ENCODE data around the gene SLIT3.
"Not testable (repeated sequence)": the region's sequence is repeated elsewhere in the genome, so short reads cannot be mapped to it uniquely, and the experiment has no call there.

SLIT3 gene

DNA sequence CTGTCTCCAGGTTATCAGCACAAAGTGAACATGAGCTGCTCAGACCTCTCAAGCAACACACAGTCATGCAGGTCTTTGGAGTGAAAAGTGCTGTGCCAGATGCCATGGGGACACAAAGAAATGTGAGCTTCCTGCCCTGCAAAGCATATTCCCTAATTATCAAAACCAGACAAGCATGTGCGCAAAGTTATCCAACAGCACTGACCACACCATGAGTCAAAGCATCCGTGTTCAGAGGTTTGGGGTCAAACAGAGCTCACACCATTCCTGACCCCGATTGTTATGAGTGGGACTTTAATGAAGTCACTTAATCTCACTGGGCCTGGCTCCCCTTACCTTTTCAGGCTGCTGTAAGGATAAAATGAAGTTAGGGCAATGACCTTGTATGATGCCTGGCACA is 138.5 kb downstream of the SLIT3 start:
- in situ Hi-C loops (cut with HindIII; ENCODE audit: low pct_ligation_motif_present, low pct_unique_long_range_greater_than_20kb, low sequenced_read_pairs) = no loop called here
- DNase-seq = no peak

DNA sequence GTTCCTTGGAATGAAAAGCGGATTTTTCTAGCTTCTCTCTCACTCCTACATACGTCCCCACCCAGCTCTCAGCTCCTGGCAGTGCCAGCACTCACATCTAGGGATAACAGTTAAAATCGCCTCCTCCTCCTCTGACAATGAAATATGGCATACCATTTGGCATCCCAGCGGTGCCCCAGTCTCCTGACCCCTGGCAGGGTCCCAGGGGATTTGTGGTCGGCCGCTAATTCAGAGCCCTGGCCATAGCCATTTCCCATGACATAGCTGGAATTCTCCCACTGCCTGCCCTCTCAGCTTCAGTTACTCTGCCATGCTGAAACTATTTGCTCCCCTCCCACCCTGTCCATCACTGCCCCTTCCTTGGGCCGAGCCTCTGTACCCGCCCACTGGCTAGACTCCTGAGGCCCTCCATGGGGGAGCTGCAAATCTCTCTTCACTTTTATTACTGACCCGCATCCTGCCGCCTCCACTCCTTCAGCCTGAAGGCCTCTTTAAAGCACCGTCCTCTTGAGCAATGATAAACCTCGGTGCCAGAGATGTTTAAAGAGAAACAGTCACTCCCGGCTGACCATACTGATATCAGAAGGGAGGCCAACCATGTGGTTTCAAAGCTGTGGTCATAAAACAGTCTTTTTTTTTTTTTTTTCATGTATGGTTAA is 139.8 kb downstream of the SLIT3 start:
- peak; percentile 94 for DNase-seq
- in situ Hi-C loops (cut with HindIII; ENCODE audit: low pct_ligation_motif_present, low pct_unique_long_range_greater_than_20kb, low sequenced_read_pairs) = no loop called here

- peak; percentile 21 for DNase-seq
- in situ Hi-C loops (cut with HindIII; ENCODE audit: low pct_ligation_motif_present, low pct_unique_long_range_greater_than_20kb, low sequenced_read_pairs) = no loop called here
Measured at GRCh38 chr5:169160405-169160901, 140.5 kb downstream of the SLIT3 start.

GRCh38 chr5:169158764-169159163 is 142.2 kb downstream of the SLIT3 start:
- in situ Hi-C loops (cut with HindIII; ENCODE audit: low pct_ligation_motif_present, low pct_unique_long_range_greater_than_20kb, low sequenced_read_pairs) = no loop called here
- DNase-seq = no peak

- DNase-seq = no peak
- in situ Hi-C loops (cut with HindIII; ENCODE audit: low pct_ligation_motif_present, low pct_unique_long_range_greater_than_20kb, low sequenced_read_pairs) = no loop called here
Measured at GRCh38 chr5:169157064-169157463, 143.9 kb downstream of the SLIT3 start.

- DNase-seq = no peak
- in situ Hi-C loops (cut with HindIII; ENCODE audit: low pct_ligation_motif_present, low pct_unique_long_range_greater_than_20kb, low sequenced_read_pairs) = no loop called here
Measured at GRCh38 chr5:169154679-169155078, 146.3 kb downstream of the SLIT3 start.

DNA sequence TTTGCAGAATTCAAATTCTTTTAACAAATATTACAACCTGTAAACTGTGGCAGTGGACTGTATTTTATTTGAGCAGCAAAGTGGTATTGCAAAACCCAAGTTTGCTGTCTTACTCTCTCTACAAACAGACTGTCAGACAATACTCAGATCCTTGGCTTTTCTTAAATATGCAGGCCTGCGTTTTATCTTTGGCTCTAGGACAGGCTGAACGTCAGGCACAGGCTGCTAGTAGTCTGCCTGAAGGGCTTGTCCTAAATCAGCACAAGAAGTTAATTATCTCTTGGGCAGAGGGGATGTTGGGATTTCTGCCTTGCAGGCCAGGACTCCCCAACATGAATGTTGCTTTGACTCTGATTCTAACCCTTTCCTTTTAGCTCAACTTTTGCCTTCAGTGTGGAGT is 147.5 kb downstream of the SLIT3 start:
- in situ Hi-C loops (cut with HindIII; ENCODE audit: low pct_ligation_motif_present, low pct_unique_long_range_greater_than_20kb, low sequenced_read_pairs) = no loop called here

GRCh38 chr5:169152946-169153345 is 148.0 kb downstream of the SLIT3 start:
- DNase-seq = no peak
- in situ Hi-C loops (cut with HindIII; ENCODE audit: low pct_ligation_motif_present, low pct_unique_long_range_greater_than_20kb, low sequenced_read_pairs) = no loop called here

More for the DNA sequence above, 147.5 kb downstream of the SLIT3 start:
- DNase-seq = no peak

DNA sequence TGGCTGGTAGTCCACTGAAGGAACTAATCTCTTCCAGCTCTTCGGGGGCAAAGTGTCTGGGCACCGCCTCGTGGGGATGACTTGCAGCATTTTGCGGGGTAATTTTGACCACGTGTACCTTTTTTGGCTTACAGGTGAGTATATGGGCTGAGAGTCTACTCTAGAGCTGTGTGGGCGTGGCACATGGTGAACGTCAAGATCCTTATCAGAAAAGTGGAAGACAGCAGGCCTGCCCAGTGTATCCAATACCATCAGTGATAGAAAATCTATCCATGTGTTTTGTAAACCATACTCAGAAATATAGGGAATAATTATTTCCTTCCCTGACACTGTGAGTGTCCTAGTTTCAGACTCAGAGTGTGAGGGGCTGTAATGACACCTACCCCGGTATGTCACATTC is 148.5 kb downstream of the SLIT3 start:
- in situ Hi-C loops (cut with HindIII; ENCODE audit: low pct_ligation_motif_present, low pct_unique_long_range_greater_than_20kb, low sequenced_read_pairs) = no loop called here
- DNase-seq = no peak

DNA sequence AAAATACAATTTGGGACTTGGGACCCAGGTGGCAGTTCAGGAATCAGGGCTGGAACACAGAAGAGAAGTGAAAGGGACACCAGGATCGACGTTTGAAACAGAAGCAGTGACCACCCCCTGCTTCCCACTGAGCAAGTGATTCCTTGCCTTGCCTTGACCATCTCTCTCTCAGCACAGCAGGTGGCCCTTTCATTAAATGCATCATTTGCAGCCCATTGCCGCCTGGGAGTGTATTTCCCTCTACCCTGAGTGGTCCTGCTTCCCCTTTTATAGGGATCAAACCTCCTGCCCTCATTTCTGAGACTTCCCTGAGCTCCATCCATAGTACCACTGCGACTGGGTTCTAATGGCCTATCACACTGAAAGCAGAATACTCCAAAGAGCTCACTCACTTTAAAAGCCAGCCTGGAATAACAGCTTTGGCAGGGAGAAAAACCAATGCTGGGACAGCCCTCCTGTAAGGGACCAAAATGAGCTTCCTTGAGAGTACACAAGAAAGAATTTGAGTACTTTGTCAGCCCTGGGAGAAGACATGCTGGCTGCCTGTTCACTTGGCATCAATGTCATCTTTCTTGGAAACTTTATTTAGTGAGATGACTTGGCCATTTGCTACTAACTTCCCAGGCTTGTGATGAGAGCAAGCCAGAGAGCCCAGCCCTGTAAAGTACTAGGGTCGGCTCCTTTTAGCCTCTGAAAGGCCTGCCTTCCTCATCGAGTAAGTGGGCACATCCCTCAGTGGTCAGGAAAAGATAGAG is 149.7 kb downstream of the SLIT3 start:
- DNase-seq = no peak
- in situ Hi-C loops (cut with HindIII; ENCODE audit: low pct_ligation_motif_present, low pct_unique_long_range_greater_than_20kb, low sequenced_read_pairs) = no loop called here

GRCh38 chr5:169150108-169150507 is 150.8 kb downstream of the SLIT3 start:
- no peak for DNase-seq
- in situ Hi-C loops (cut with HindIII; ENCODE audit: low pct_ligation_motif_present, low pct_unique_long_range_greater_than_20kb, low sequenced_read_pairs) = no loop called here

- DNase-seq = no peak
- in situ Hi-C loops (cut with HindIII; ENCODE audit: low pct_ligation_motif_present, low pct_unique_long_range_greater_than_20kb, low sequenced_read_pairs) = no loop called here
Measured at GRCh38 chr5:169149317-169149716, 151.6 kb downstream of the SLIT3 start.

GRCh38 chr5:169148138-169148740 is 152.7 kb downstream of the SLIT3 start:
- DNase-seq = no peak
- in situ Hi-C loops (cut with HindIII; ENCODE audit: low pct_ligation_motif_present, low pct_unique_long_range_greater_than_20kb, low sequenced_read_pairs) = no loop called here

DNA sequence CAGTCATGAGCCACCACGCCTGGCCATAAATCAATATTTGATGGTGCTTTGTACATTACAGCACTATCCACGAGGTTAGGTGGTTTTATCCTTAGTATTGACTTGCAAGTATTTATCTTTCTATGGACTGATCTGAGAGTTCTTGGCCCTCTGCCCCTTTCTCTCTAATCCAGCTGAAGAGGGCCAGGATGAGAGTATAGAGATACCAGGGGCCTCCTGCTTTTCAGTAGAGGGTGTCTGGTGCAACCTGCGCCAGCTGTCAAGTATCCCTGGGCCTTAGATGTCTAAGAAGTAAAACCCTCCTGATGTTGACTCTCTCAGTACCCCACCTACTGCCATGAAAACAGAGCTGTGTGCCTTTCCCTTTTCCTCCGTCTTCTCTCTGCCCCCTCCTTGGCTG is 153.4 kb downstream of the SLIT3 start:
- no peak for DNase-seq
- in situ Hi-C loops (cut with HindIII; ENCODE audit: low pct_ligation_motif_present, low pct_unique_long_range_greater_than_20kb, low sequenced_read_pairs) = no loop called here

DNA sequence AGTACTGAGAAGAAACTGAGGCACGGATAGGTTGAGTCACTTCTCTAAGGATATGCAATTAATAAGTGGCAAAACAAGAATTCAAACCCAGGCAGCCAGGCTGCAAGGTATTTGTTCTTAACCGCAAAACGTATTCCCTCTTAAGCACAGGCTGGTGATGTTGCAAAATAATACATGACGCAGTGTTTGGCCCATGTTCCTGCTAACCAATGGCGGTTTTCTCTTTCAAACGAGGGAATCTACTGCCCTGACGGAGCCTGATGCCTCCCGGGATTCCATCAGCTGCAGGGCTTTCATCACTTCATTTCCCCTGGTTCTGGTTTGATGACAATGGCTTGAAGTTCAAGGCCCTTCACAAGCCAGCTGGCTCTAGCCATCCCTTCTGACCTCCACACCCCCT is 154.8 kb downstream of the SLIT3 start:
- DNase-seq = no peak
- in situ Hi-C loops (cut with HindIII; ENCODE audit: low pct_ligation_motif_present, low pct_unique_long_range_greater_than_20kb, low sequenced_read_pairs) = no loop called here

DNA sequence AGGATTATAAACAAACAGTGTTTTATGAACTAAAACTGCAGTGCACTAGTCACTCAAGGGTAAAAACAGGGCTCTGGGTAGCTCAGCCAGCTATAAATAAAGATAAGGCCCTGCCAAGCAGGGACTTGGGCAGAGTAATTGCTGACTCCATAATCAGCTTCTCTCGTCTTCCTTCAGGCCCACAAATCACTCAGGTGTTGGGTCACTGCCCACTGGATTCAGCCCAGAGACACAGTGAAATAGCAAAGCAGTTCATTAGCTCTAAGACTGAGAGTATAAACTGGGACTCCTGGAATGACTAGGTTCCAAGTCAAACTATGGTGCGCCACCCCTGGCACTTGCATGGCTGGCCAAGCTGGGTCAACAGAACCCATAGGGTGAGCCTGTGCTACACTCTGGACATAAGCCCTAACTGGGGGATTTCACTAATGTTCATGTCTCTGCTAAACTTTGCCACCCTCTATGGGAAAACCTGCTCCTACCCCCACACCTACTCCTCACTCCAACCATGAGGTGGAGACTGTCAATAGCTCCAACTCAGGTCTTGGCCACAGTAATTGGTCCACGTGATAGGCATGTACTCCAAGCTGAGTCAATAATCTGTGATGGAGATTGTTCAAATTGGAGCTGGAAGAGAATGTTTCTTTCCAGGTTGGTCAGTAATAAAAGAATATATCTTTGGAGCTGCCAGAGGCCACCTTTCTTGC is 158.5 kb downstream of the SLIT3 start:
- no peak for DNase-seq
- in situ Hi-C loops (cut with HindIII; ENCODE audit: low pct_ligation_motif_present, low pct_unique_long_range_greater_than_20kb, low sequenced_read_pairs) = no loop called here

GRCh38 chr5:169140215-169140614 is 160.7 kb downstream of the SLIT3 start:
- in situ Hi-C loops (cut with HindIII; ENCODE audit: low pct_ligation_motif_present, low pct_unique_long_range_greater_than_20kb, low sequenced_read_pairs); DNase-seq: not testable (repeated sequence)

- DNase-seq = no peak
Measured at GRCh38 chr5:169139480-169140050, 161.4 kb downstream of the SLIT3 start.

GRCh38 chr5:169133531-169133930 is 167.4 kb downstream of the SLIT3 start:
- in situ Hi-C loops (cut with HindIII; ENCODE audit: low pct_ligation_motif_present, low pct_unique_long_range_greater_than_20kb, low sequenced_read_pairs) = no loop called here
- DNase-seq = no peak

More at GRCh38 chr5:169139480-169140050, 161.4 kb downstream of the SLIT3 start:
- in situ Hi-C loops (cut with HindIII; ENCODE audit: low pct_ligation_motif_present, low pct_unique_long_range_greater_than_20kb, low sequenced_read_pairs) = no loop called here
